ENCODE data around the gene COL4A1. TPM values are rescaled to one million over a fixed set of nuclear protein-coding genes. Genes with fewer than 3 reads are reported as not detected.

COL4A1 gene
- total and polyA plus RNA-seq, 11 donors: 52.6 to 428 (median 184) TPM

GRCh38 chr13:110233181-110233950, 73.6 kb downstream of the COL4A1 start:
- Histone ChIP-seq H3K4me3 (peak overlapping the region in 9 of 12 donors; percentile 6 to 41 (median 19)), H3K9me3 (no peaks in the 10 kb centered on the region), H3K27me3 (no peaks in the 10 kb centered on the region), H3K36me3 (no peaks in the 10 kb centered on the region), H3K4me1 (peaks cover 17 to 86% (median 76%) of the 10 kb centered on the region in 12 donors), H3K27ac (peak overlapping the region; percentile 59 to 88 (median 78))
- WGBS, 4 donors: 34 to 57% (median 45%) methylated on average over 20 of the region's 20 CpGs
- ATAC-seq (peak; percentile 16 to 59 (median 47)), DNase-seq (peak in 3 of 5 donors; percentile 61 to 68 (median 66))
- intact Hi-C loops (cut with DNase I): loop anchor here in 7 of 10 donors (5.0 kb wide), 3 partner anchors 69 to 329 kb away; partner anchors contain the start of genes COL4A1 (in 6 of the 7), COL4A2 (in 6 of the 7) and RAB20 (in 1 of the 7)
- TF ChIP-seq CTCF (IDR thresholded peaks at IDR 0.05): no peak
- TF ChIP-seq POLR2A (IDR thresholded peaks at IDR 0.05): no peak

- 19 to 50% (median 29%) methylated on average over 11 of the region's 11 CpGs for WGBS, 4 donors
- intact Hi-C loops (cut with DNase I): loop anchor here in 7 of 10 donors (5.0 kb wide), 3 partner anchors 70 to 330 kb away; partner anchors contain the start of genes COL4A1 (in 6 of the 7), COL4A2 (in 6 of the 7) and RAB20 (in 1 of the 7)
- TF ChIP-seq POLR2A (IDR thresholded peaks at IDR 0.05) (peak in 1 of 2 donors; percentile 20), CTCF (IDR thresholded peaks at IDR 0.05) (no peak)
- Histone ChIP-seq H3K36me3 (no peaks in the 10 kb centered on the region), H3K27me3 (no peaks in the 10 kb centered on the region), H3K27ac (peak overlapping the region; percentile 59 to 88 (median 78)), H3K9me3 (no peaks in the 10 kb centered on the region), H3K4me1 (peaks cover 19 to 86% (median 75%) of the 10 kb centered on the region in 12 donors), H3K4me3 (peak overlapping the region in 9 of 12 donors; percentile 6 to 41 (median 19))
- DNase-seq (peak in 1 of 5 donors; percentile 58), ATAC-seq (peak; percentile 23 to 63 (median 43))
These were observed 74.2 kb downstream of the COL4A1 start for GRCh38 chr13:110232756-110233155.

- intact Hi-C loops (cut with DNase I): loop anchor here in 7 of 10 donors (5.0 kb wide), 3 partner anchors 70 to 330 kb away; partner anchors contain the start of genes COL4A1 (in 6 of the 7), COL4A2 (in 6 of the 7) and RAB20 (in 1 of the 7)
- Histone ChIP-seq H3K27ac (peak overlapping the region; percentile 59 to 88 (median 78)), H3K9me3 (no peaks in the 10 kb centered on the region), H3K27me3 (no peaks in the 10 kb centered on the region), H3K4me3 (peak overlapping the region in 5 of 12 donors; percentile 18 to 38 (median 20)), H3K4me1 (peaks cover 18 to 84% (median 73%) of the 10 kb centered on the region in 12 donors), H3K36me3 (no peaks in the 10 kb centered on the region)
- ATAC-seq: peak in 1 of 4 donors; percentile 33
- DNase-seq: no peak
- 40 to 62% (median 49%) methylated on average over 5 of the region's 5 CpGs for WGBS, 4 donors
- no peak for TF ChIP-seq CTCF (IDR thresholded peaks at IDR 0.05)
- TF ChIP-seq POLR2A (IDR thresholded peaks at IDR 0.05): no peak
These were observed 74.8 kb downstream of the COL4A1 start for GRCh38 chr13:110232142-110232541.

Measured in heart left ventricle (tissue), 16 donors.